GM12864 (cell line): Measurements from ENCODE around the gene GRIN2A.

Experiments
- DNase-seq: peaks from one replicate; pipeline ENCODE4 v3.0.0-alpha.2; 2011; ENCODE audit warnings: low read depth
- H3K4me3 ChIP-seq: 2 replicates; pipeline ENCODE4 v1.5.1; 2011; ENCODE audit warnings: mild to moderate bottlenecking, low read depth, low read length, control low read depth
- CTCF ChIP-seq: IDR thresholded peaks from 2 replicates; pipeline ENCODE4 v1.5.1; 2011; ENCODE audit warnings: low read depth, mild to moderate bottlenecking, moderate library complexity, low read length, control low read depth, inconsistent platforms; ENCODE audit errors: missing control alignments

The GRIN2A gene

GRCh38 chr16:10085078-10085798 lies 97.0 kb downstream of the GRIN2A start:
- TF ChIP-seq CTCF: no peak
- no peak for DNase-seq
- no peak overlapping the region for H3K4me3 ChIP-seq

- TF ChIP-seq CTCF: no peak
- H3K4me3 ChIP-seq: no peak overlapping the region
- no peak for DNase-seq
Measured at GRCh38 chr16:10083301-10083700, 98.9 kb downstream of the GRIN2A start.

GRCh38 chr16:10081201-10081940 lies 100.9 kb downstream of the GRIN2A start:
- no peak for TF ChIP-seq CTCF
- no peak for DNase-seq
- no peak overlapping the region for H3K4me3 ChIP-seq

GRCh38 chr16:10080051-10080772 lies 102.0 kb downstream of the GRIN2A start:
- no peak overlapping the region for H3K4me3 ChIP-seq
- no peak for DNase-seq
- no peak for TF ChIP-seq CTCF

- no peak for DNase-seq
- TF ChIP-seq CTCF: no peak
Measured at GRCh38 chr16:10078541-10078949, 103.7 kb downstream of the GRIN2A start.

GRCh38 chr16:10077861-10078260 lies 104.4 kb downstream of the GRIN2A start:
- TF ChIP-seq CTCF: no peak
- no peak overlapping the region for H3K4me3 ChIP-seq
- DNase-seq: no peak

More at GRCh38 chr16:10078541-10078949, 103.7 kb downstream of the GRIN2A start:
- no peak overlapping the region for H3K4me3 ChIP-seq
